ENCODE results near the gene GZMB.

GZMB gene

GRCh38 chr14:24630872-24631477 is 3.0 kb downstream of the GZMB start:
- TF ChIP-seq CTCF (IDR thresholded peaks at IDR 0.05; ENCODE audit: insufficient read depth, low read length, poor library complexity, severe bottlenecking): no peak
- Histone ChIP-seq H3K27me3 (replicated peaks; ENCODE audit: control insufficient read depth, insufficient read depth, low read length) (no peaks in the 10 kb centered on the region), H3K36me3 (ENCODE audit: control insufficient read depth, insufficient read depth, low read length) (no peaks in the 10 kb centered on the region), H3K4me3 (replicated peaks; ENCODE audit: low read depth, low read length) (no peak overlapping the region)
- no peak for DNase-seq (ENCODE audit: extremely low read depth, insufficient read length)

GRCh38 chr14:24630087-24630871 is 3.7 kb downstream of the GZMB start:
- no peak for TF ChIP-seq CTCF (IDR thresholded peaks at IDR 0.05; ENCODE audit: insufficient read depth, low read length, poor library complexity, severe bottlenecking)
- H3K27me3 ChIP-seq (replicated peaks; ENCODE audit: control insufficient read depth, insufficient read depth, low read length): no peaks in the 10 kb centered on the region
- H3K36me3 ChIP-seq (ENCODE audit: control insufficient read depth, insufficient read depth, low read length): no peaks in the 10 kb centered on the region
- H3K4me3 ChIP-seq (replicated peaks; ENCODE audit: low read depth, low read length): no peak overlapping the region
- no peak for DNase-seq (ENCODE audit: extremely low read depth, insufficient read length)

- H3K36me3 ChIP-seq (ENCODE audit: control insufficient read depth, insufficient read depth, low read length): no peaks in the 10 kb centered on the region
- no peak for DNase-seq (ENCODE audit: extremely low read depth, insufficient read length)
- TF ChIP-seq CTCF (IDR thresholded peaks at IDR 0.05; ENCODE audit: insufficient read depth, low read length, poor library complexity, severe bottlenecking): no peak
- H3K4me3 ChIP-seq (replicated peaks; ENCODE audit: low read depth, low read length): no peak overlapping the region
- H3K27me3 ChIP-seq (replicated peaks; ENCODE audit: control insufficient read depth, insufficient read depth, low read length): no peaks in the 10 kb centered on the region
Measured at GRCh38 chr14:24629521-24629920, 4.5 kb downstream of the GZMB start.

GRCh38 chr14:24613747-24614146 is 20.2 kb downstream of the GZMB start:
- no peak for TF ChIP-seq CTCF (IDR thresholded peaks at IDR 0.05; ENCODE audit: insufficient read depth, low read length, poor library complexity, severe bottlenecking)
- Histone ChIP-seq H3K4me3 (replicated peaks; ENCODE audit: low read depth, low read length) (no peak overlapping the region), H3K36me3 (ENCODE audit: control insufficient read depth, insufficient read depth, low read length) (no peaks in the 10 kb centered on the region), H3K27me3 (replicated peaks; ENCODE audit: control insufficient read depth, insufficient read depth, low read length) (no peaks in the 10 kb centered on the region)
- DNase-seq (ENCODE audit: extremely low read depth, insufficient read length): no peak

GRCh38 chr14:24613241-24613640 is 20.7 kb downstream of the GZMB start:
- no peaks in the 10 kb centered on the region for H3K27me3 ChIP-seq (replicated peaks; ENCODE audit: control insufficient read depth, insufficient read depth, low read length)
- no peaks in the 10 kb centered on the region for H3K36me3 ChIP-seq (ENCODE audit: control insufficient read depth, insufficient read depth, low read length)
- no peak overlapping the region for H3K4me3 ChIP-seq (replicated peaks; ENCODE audit: low read depth, low read length)
- TF ChIP-seq CTCF (IDR thresholded peaks at IDR 0.05; ENCODE audit: insufficient read depth, low read length, poor library complexity, severe bottlenecking): no peak
- DNase-seq (ENCODE audit: extremely low read depth, insufficient read length): no peak

All from GM06990 (cell line).